ENCODE results near the gene FCHSD2. TPM values are rescaled to one million over a fixed set of nuclear protein-coding genes. Genes with fewer than 3 reads are reported as not detected.

FCHSD2 gene
- total and polyA plus RNA-seq, 2 donors (not counting 1 experiment from before 2014, with no cell fraction given): 19.5 to 40.6 TPM

DNA sequence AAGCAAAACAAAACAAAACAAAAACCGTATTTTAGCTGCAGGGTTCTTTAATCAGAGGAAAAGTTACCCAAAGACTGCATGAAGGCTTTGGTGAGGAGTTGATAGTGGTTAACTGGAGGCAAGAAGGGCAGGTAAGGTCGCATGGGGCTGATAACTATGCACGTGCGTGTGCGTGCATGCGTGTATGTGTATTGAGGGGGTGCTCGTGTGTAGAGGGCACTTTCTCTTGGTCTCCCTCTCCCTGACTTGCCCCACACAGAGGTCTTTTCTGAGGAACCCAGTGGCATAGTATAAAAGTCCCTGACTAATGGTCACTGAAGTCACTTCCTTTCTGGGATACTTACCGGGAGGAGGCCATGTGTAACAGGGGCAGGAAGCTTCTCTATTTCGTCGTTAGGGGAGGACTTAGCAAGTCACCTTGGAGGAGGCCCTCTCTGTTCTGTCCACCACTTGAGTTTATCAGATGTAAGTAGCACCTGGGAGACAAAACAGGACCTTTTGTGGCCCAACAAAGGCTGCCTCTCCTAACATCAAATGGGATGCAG lies 20.1 kb upstream of the FCHSD2 start:
- H3K9me3 ChIP-seq (ENCODE audit: control insufficient read depth, insufficient read depth, low read depth, low read length): no peaks in the 10 kb centered on the region
- no peak overlapping the region for H3K9ac ChIP-seq (ENCODE audit: insufficient read depth, low read length)
- H3K36me3 ChIP-seq (ENCODE audit: control insufficient read depth, insufficient read depth, low read length): no peaks in the 10 kb centered on the region
- DNase-seq (ENCODE audit: low read depth in 2 of 2): no peak
- H4K20me1 ChIP-seq (ENCODE audit: control insufficient read depth, extremely low read depth, insufficient read depth, low read length): no peaks in the 10 kb centered on the region
- H3K27ac ChIP-seq (ENCODE audit: insufficient read depth, low read length): no peak overlapping the region
- H3K4me1 ChIP-seq (ENCODE audit: control insufficient read depth, extremely low read depth, insufficient read depth, low read length): peaks cover 21% of the 10 kb centered on the region
- no peaks in the 10 kb centered on the region for H3K79me2 ChIP-seq (ENCODE audit: control insufficient read depth, insufficient read depth, low read length)
- no peak overlapping the region for H3K4me3 ChIP-seq (replicated peaks in 1 of 4; ENCODE audit: control extremely low read depth in 1 of 4, insufficient read depth in 1 of 4, low read depth in 3 of 4, low read length in 4 of 4)
- no peak overlapping the region for H2AFZ ChIP-seq (ENCODE audit: low read length)
- TF ChIP-seq EZH2 (IDR thresholded peaks at IDR 0.05; ENCODE audit: low read length, missing control alignments): no peak
- TF ChIP-seq, protein P1, sequence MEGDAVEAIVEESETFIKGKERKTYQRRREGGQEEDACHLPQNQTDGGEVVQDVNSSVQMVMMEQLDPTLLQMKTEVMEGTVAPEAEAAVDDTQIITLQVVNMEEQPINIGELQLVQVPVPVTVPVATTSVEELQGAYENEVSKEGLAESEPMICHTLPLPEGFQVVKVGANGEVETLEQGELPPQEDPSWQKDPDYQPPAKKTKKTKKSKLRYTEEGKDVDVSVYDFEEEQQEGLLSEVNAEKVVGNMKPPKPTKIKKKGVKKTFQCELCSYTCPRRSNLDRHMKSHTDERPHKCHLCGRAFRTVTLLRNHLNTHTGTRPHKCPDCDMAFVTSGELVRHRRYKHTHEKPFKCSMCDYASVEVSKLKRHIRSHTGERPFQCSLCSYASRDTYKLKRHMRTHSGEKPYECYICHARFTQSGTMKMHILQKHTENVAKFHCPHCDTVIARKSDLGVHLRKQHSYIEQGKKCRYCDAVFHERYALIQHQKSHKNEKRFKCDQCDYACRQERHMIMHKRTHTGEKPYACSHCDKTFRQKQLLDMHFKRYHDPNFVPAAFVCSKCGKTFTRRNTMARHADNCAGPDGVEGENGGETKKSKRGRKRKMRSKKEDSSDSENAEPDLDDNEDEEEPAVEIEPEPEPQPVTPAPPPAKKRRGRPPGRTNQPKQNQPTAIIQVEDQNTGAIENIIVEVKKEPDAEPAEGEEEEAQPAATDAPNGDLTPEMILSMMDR (conservative IDR thresholded peaks at IDR 0.05 in 1 of 2, IDR thresholded peaks at IDR 0.05 in 1 of 2; ENCODE audit: low read depth in 1 of 2, low read length in 2 of 2): no peak
- no peaks in the 10 kb centered on the region for H3K27me3 ChIP-seq (ENCODE audit: control insufficient read depth, insufficient read depth, low read length)
- no peak overlapping the region for H3K4me2 ChIP-seq (ENCODE audit: extremely low read depth, insufficient read depth, low read length)

DNA sequence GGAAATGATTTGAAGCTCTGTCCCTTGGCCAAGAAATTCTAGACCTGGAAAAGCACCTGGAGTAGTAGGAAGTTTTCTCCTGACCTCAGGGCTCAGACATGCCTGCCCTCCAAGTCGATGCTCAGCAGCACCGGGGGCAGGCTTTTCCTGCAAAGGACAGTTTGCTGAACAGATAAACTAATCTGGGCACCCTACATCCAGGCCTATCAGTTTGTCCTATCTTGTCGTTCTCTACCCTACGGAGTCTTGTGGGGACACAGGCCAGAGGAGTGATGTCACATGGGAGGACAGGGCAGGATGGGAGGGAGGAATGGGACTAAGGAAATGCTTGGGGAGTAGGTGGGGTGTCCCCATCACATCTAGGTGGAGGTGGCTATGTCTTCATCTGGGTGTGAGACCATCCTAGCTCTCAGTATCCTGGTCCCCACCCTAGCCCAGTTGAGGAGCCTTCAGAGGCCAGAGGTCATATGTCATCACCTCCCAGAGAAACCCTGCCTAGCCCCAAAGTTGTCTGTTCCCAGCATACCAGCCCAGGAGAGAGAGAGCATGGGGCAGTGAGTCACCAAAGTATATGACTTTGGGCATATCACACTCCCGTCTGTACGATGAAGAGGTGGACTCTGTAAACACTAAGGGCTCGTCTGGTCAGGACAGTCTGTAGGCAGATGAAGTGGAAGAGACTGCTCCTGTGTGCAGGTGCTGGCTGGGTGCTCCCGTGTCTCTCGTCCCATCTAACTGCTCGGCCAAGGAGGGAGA lies 18.1 kb upstream of the FCHSD2 start:
- Histone ChIP-seq H3K4me1 (ENCODE audit: control insufficient read depth, extremely low read depth, insufficient read depth, low read length) (peaks cover 28% of the 10 kb centered on the region), H3K27me3 (ENCODE audit: control insufficient read depth, insufficient read depth, low read length) (no peaks in the 10 kb centered on the region), H3K9me3 (ENCODE audit: control insufficient read depth, insufficient read depth, low read depth, low read length) (no peaks in the 10 kb centered on the region), H3K27ac (ENCODE audit: insufficient read depth, low read length) (no peak overlapping the region), H4K20me1 (ENCODE audit: control insufficient read depth, extremely low read depth, insufficient read depth, low read length) (no peaks in the 10 kb centered on the region), H3K9ac (ENCODE audit: insufficient read depth, low read length) (no peak overlapping the region), H2AFZ (ENCODE audit: low read length) (no peak overlapping the region), H3K79me2 (ENCODE audit: control insufficient read depth, insufficient read depth, low read length) (no peaks in the 10 kb centered on the region), H3K4me3 (replicated peaks in 1 of 4; ENCODE audit: control extremely low read depth in 1 of 4, insufficient read depth in 1 of 4, low read depth in 3 of 4, low read length in 4 of 4) (no peak overlapping the region), H3K36me3 (ENCODE audit: control insufficient read depth, insufficient read depth, low read length) (no peaks in the 10 kb centered on the region), H3K4me2 (ENCODE audit: extremely low read depth, insufficient read depth, low read length) (no peak overlapping the region)
- no peak for DNase-seq (ENCODE audit: low read depth in 2 of 2)
- TF ChIP-seq EZH2 (IDR thresholded peaks at IDR 0.05; ENCODE audit: low read length, missing control alignments): no peak
- TF ChIP-seq, protein P1 (conservative IDR thresholded peaks at IDR 0.05 in 1 of 2, IDR thresholded peaks at IDR 0.05 in 1 of 2; ENCODE audit: low read depth in 1 of 2, low read length in 2 of 2): no peak

DNA sequence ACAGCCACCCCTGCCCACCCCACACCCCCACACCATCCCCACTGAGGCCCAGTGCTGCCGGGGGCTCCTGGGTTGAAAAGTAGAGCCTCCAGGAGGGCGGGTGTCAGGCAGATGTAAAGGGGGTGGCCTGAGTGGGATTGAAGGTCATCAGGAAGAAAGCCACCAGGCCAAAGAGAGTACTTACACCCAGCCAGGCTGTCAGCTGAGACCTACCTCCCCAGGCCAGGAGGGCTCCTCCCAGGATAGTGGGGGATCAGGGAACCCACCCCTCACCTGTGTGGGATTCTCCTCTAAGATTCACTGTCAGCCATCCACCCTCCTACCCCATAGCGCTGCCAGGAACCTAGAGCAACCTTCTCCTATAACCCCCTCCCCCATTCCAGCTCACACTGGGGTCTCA lies 17.2 kb upstream of the FCHSD2 start:
- Histone ChIP-seq H3K9me3 (ENCODE audit: control insufficient read depth, insufficient read depth, low read depth, low read length) (no peaks in the 10 kb centered on the region), H3K27ac (ENCODE audit: insufficient read depth, low read length) (no peak overlapping the region), H3K9ac (ENCODE audit: insufficient read depth, low read length) (no peak overlapping the region), H3K4me2 (ENCODE audit: extremely low read depth, insufficient read depth, low read length) (no peak overlapping the region), H2AFZ (ENCODE audit: low read length) (no peak overlapping the region), H3K4me1 (ENCODE audit: control insufficient read depth, extremely low read depth, insufficient read depth, low read length) (peaks cover 28% of the 10 kb centered on the region), H3K27me3 (ENCODE audit: control insufficient read depth, insufficient read depth, low read length) (no peaks in the 10 kb centered on the region), H3K36me3 (ENCODE audit: control insufficient read depth, insufficient read depth, low read length) (no peaks in the 10 kb centered on the region), H3K79me2 (ENCODE audit: control insufficient read depth, insufficient read depth, low read length) (no peaks in the 10 kb centered on the region), H3K4me3 (replicated peaks in 1 of 4; ENCODE audit: control extremely low read depth in 1 of 4, insufficient read depth in 1 of 4, low read depth in 3 of 4, low read length in 4 of 4) (no peak overlapping the region), H4K20me1 (ENCODE audit: control insufficient read depth, extremely low read depth, insufficient read depth, low read length) (no peaks in the 10 kb centered on the region)
- DNase-seq (ENCODE audit: low read depth in 2 of 2): no peak
- no peak for TF ChIP-seq EZH2 (IDR thresholded peaks at IDR 0.05; ENCODE audit: low read length, missing control alignments)
- TF ChIP-seq, protein P1 (conservative IDR thresholded peaks at IDR 0.05 in 1 of 2, IDR thresholded peaks at IDR 0.05 in 1 of 2; ENCODE audit: low read depth in 1 of 2, low read length in 2 of 2): no peak
